Heart right ventricle (tissue), 16 donors: Measurements from ENCODE around the gene PHF12. TPM values are rescaled to one million over a fixed set of nuclear protein-coding genes. Genes with fewer than 3 reads are reported as not detected.
A peak's percentile ranks its signal among the peaks of the same experiment; 100 is the strongest.

Experiments
- ATAC-seq, 8 donors: fragments of 200-7000 bp; cut with Tn5 transposase; one replicate each; pipeline ENCODE4 v1.9.1; 2020; ENCODE audit warnings: mild to moderate bottlenecking in 8 of 8, moderate library complexity in 8 of 8, moderate number of reproducible peaks in 1 of 8
- DNase-seq, 2 donors: peaks; one replicate each; pipeline ENCODE4 v3.0.0-alpha.2; 2020
- H3K27ac ChIP-seq, 10 donors: fragments of 200-600 bp; sonication (generic) in 2 of 10; one replicate each; pipeline versions ENCODE4 v1.5.0 to v1.8.0; 2020 to 2022; ENCODE audit warnings: mild to moderate bottlenecking in 3 of 10
- H3K27me3 ChIP-seq, 7 donors: fragments of 200-600 bp; one replicate each; pipeline ENCODE4 v1.8.0; 2021 to 2022; ENCODE audit warnings: mild to moderate bottlenecking in 2 of 7
- H3K36me3 ChIP-seq, 9 donors: fragments of 200-600 bp; sonication (generic) in 1 of 9; one replicate each; pipeline versions ENCODE4 v1.5.0 to v1.8.0; 2020 to 2022; ENCODE audit warnings: mild to moderate bottlenecking in 2 of 9
- H3K4me1 ChIP-seq, 9 donors: fragments of 200-600 bp; sonication (generic) in 1 of 9; one replicate each; pipeline versions ENCODE4 v1.5.0 to v1.8.0; 2020 to 2022; ENCODE audit warnings: mild to moderate bottlenecking in 4 of 9
- H3K4me3 ChIP-seq, 10 donors: fragments of 200-600 bp; sonication (generic) in 2 of 10; one replicate each; pipeline versions ENCODE4 v1.5.0 to v1.8.0; 2020 to 2022; ENCODE audit warnings: mild to moderate bottlenecking in 7 of 10, moderate library complexity in 2 of 10
- H3K9me3 ChIP-seq, 11 donors: fragments of 200-600 bp in 10 of 11; sonication (generic) in 2 of 11; one replicate each; pipeline versions ENCODE4 v1.5.0 to v1.8.0; 2013 to 2022; ENCODE audit warnings: mild to moderate bottlenecking in 2 of 11, control low read depth in 1 of 11, moderate library complexity in 1 of 11
- CTCF ChIP-seq, 9 donors: fragments of 200-600 bp; sonication (generic) in 2 of 9; IDR thresholded peaks; one replicate each; pipeline versions ENCODE4 v1.5.0 to v1.8.0; 2021 to 2022; ENCODE audit warnings: antibody characterized with exemption in 9 of 9, mild to moderate bottlenecking in 5 of 9, moderate library complexity in 1 of 9
- WGBS, 2 donors: extraction: QIAGEN DNeasy Blood & Tissue Kit; methylation state at CpG; one replicate each; pipeline ENCODE4 v1.1.7; 2013; ENCODE audit warnings: inconsistent platforms in 1 of 2; 5-methylcytosine and 5-hydroxymethylcytosine counted together
- intact Hi-C, 10 donors: fragments of 100-400 bp; cut with DNase I; formaldehyde crosslinking; loops; one replicate each; pipeline versions ENCODE4 v1.11.1 to v1.14.2; 2022
- polyA plus RNA-seq, 2 donors: library from polyadenylated mRNA; stranded (reverse); fragments of 200-250 nt; gene quantifications; one replicate each; pipeline ENCODE4 v1.2.3, GENCODE V29; 2013
- total RNA-seq, 10 donors: library from RNA; stranded (reverse); fragmentation: NEBNext Ultra II Directional in 3 of 10; extraction: Animal tissue kit (Norgen Biotek cat#: 25700) in 3 of 10; gene quantifications; one replicate each; pipeline versions ENCODE4 v1.2.1 to v1.2.4, GENCODE V29; 2021 to 2023
- donor health status: Arrhythmogenic right ventricular cardiomyopathy.
- donor health status: ischemic (EF 13 %, LVEDD 7.1; RV severe dilation, severe dysfunction).
- donor health status: healthy with polysubstance abuse.
- donor health status: DM: no; HTN: yes; CAD: no.
- donor health status: DM: no; HTN: no; CAD: no.
- donor health status: ischemic (EF 25% LVEDD 6.9; RV normal size, moderate dysfunction).
- donor health status: ischemic (EF 25% LVEDD 5.7; RV mildly dilated, moderate dysfunction).
- donor health status: healthy.
- donor health status: DM: yes; HTN: yes; CAD: no.
- donor health status: Ischemic cardiomyopathy.
- donor health status: ischemic (EF 35%, LVEDD 5.7; RV mildly dilated, moderate dysfunction).
- donor health status: nonischemic (EF 11% LVEDD 7.7; RV severe dilation, severe dysfunction).
- donor health status: DM: yes; HTN: yes; CAD: no.
- donor health status: PGD.
- donor health status: ischemic (EF 29% LVEDD 5.4; RV normal size, mild dysfunction).
- donor health status: nonischemic (EF 23%, LVEDD 6.1; RV moderate dilation, normal function).

Gene PHF12
- total and polyA plus RNA-seq, 12 donors: 7.3 to 28.0 (median 20.9) TPM

GRCh38 chr17:28944862-28945741 lies 6.2 kb downstream of the PHF12 start:
- DNase-seq (no peak), ATAC-seq (no peak)
- WGBS, 2 donors: 34 to 47% methylated on average over 8 of the region's 8 CpGs
- Histone ChIP-seq H3K4me3 (no peak overlapping the region), H3K9me3 (no peaks in the 10 kb centered on the region), H3K27ac (peak overlapping the region in 6 of 10 donors; percentile 37 to 93 (median 60)), H3K27me3 (no peaks in the 10 kb centered on the region), H3K4me1 (peaks cover 26 to 86% (median 69%) of the 10 kb centered on the region in 9 donors), H3K36me3 (peaks cover 0 to 47% (median 0%) of the 10 kb centered on the region in 9 donors)
- no peak for TF ChIP-seq CTCF (IDR thresholded peaks at IDR 0.05)
- intact Hi-C loops: loop anchor here in 5 of 10 donors (5.0 to 10.0 kb wide), 4 partner anchors 38 to 100 kb away; partner anchors contain the start of genes FAM222B (in 2 of the 5), DHRS13 (in 1 of the 5) and FLOT2 (in 1 of the 5)

GRCh38 chr17:28944343-28944742 lies 7.0 kb downstream of the PHF12 start:
- ATAC-seq (no peak), DNase-seq (no peak)
- peaks cover 27 to 94% (median 77%) of the 10 kb centered on the region in 9 donors for H3K4me1 ChIP-seq
- WGBS, 2 donors: 78 to 81% methylated on average over 4 of the region's 4 CpGs
- intact Hi-C loops: loop anchor here in 2 of 10 donors (10.0 kb wide), 1 partner anchor 100 kb away; the partner anchor contains the start of gene FAM222B (in 2 of the 2)
- H3K36me3 ChIP-seq: peaks cover 0 to 50% (median 0%) of the 10 kb centered on the region in 9 donors
- TF ChIP-seq CTCF (IDR thresholded peaks at IDR 0.05): no peak
- H3K9me3 ChIP-seq: no peaks in the 10 kb centered on the region
- H3K27ac ChIP-seq: peak overlapping the region in 2 of 10 donors; percentile 22 to 87
- no peaks in the 10 kb centered on the region for H3K27me3 ChIP-seq
- H3K4me3 ChIP-seq: no peak overlapping the region

GRCh38 chr17:28942925-28943324 lies 8.4 kb downstream of the PHF12 start:
- H3K36me3 ChIP-seq: peaks cover 0 to 58% (median 0%) of the 10 kb centered on the region in 9 donors
- peaks cover 27 to 98% (median 81%) of the 10 kb centered on the region in 9 donors for H3K4me1 ChIP-seq
- H3K4me3 ChIP-seq: no peak overlapping the region
- WGBS, 2 donors: 88 to 93% methylated on average over 2 of the region's 2 CpGs
- no peak overlapping the region for H3K27ac ChIP-seq
- intact Hi-C loops: loop anchor here in 2 of 10 donors (10.0 kb wide), 1 partner anchor 98 kb away; the partner anchor contains the start of gene FAM222B (in 2 of the 2)
- no peak for TF ChIP-seq CTCF (IDR thresholded peaks at IDR 0.05)
- ATAC-seq: no peak
- H3K9me3 ChIP-seq: no peaks in the 10 kb centered on the region
- no peak for DNase-seq
- no peaks in the 10 kb centered on the region for H3K27me3 ChIP-seq

- ATAC-seq: no peak
- Histone ChIP-seq H3K36me3 (peaks cover 0 to 44% (median 0%) of the 10 kb centered on the region in 9 donors), H3K9me3 (no peaks in the 10 kb centered on the region), H3K4me3 (no peak overlapping the region), H3K4me1 (peaks cover 22 to 98% (median 81%) of the 10 kb centered on the region in 9 donors), H3K27ac (peak overlapping the region in 6 of 10 donors; percentile 18 to 66 (median 36)), H3K27me3 (no peaks in the 10 kb centered on the region)
- no peak for DNase-seq
- TF ChIP-seq CTCF (IDR thresholded peaks at IDR 0.05): no peak
- intact Hi-C loops: loop anchor here in 2 of 10 donors (10.0 kb wide), 1 partner anchor 96 kb away; the partner anchor contains the start of gene FAM222B (in 2 of the 2)
- 82 to 85% methylated on average over 1 of the region's 1 CpG for WGBS, 2 donors
Measured at GRCh38 chr17:28941251-28941650, 10.1 kb downstream of the PHF12 start.
